Measurements from ENCODE around the gene ZNF710.

Gene ZNF710

DNA sequence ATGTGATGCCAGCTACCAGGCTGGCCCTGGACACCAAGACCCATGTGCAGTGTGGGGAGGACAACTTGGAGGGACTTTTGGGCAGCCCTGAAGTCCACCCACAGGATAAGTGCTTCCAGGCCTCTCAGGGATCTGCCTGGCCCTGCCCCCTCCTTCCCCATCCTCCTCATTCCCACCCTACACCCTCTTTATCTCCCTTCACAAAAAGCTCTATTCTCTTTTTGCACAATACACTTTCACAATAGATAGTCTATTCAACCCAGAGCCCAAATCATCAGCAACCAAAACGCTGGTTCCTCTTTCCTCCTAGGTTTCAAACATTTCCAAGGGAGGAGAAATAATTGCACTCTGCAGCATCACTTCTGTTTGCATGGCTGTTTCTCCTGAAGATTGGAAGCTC lies 7.8 kb upstream of the ZNF710 start:
- no peak for DNase-seq

DNA sequence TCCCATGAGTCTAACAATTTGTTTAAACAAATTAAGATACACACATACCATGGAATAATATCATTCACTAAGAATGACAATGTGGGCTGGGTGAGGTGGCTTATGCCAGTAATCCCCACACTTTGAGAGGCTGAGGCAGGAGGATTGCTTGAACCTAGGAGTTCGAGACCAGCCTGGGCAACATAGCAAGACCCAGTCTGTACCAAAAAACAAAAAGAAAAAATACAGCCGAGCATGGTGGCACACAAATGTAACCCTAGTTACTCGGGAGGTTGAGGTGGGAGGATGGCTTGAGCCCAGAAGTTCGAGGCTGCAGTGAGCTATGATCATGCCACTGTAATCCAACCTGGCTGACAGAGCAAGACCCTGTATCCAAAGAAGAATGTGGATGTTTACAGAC lies 4.0 kb upstream of the ZNF710 start:
- no peak for DNase-seq

GRCh38 chr15:89998141-89998661 lies 2.9 kb upstream of the ZNF710 start:
- peak; percentile 69 for DNase-seq

GRCh38 chr15:89998923-89999675 lies 2.0 kb upstream of the ZNF710 start:
- DNase-seq = peak; percentile 47

DNA sequence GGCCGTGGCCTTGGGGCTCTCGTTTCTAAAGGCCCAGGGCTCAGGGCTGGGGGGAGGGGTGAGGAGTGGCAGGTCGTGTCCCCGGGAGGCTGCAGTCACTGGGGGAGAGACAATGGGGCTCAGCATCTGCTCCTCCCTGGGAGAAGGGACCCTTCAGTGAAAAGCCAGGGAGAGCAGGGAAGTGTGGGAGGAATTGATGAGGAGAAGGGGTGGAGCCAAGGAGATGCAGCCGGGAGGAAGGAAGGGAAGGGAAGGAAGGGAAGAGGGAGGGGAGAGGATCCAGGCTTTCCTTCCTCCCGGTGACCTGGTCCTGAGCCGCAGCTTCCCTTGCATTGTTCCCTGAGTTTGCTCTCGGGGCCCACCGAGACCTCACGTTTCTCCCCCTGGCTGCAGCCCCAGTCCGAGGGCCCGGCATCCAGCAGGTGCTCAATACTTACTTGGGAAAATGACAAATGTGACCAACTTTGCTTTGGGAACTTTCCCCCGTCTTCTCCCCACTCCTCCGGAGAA lies 1.4 kb upstream of the ZNF710 start:
- no peak for DNase-seq

GRCh38 chr15:90000186-90001001 lies 730 bp upstream of the ZNF710 start:
- peak; percentile 27 for DNase-seq

GRCh38 chr15:90001683-90002427 lies 731 bp downstream of the ZNF710 start:
- peak; percentile 28 for DNase-seq

DNA sequence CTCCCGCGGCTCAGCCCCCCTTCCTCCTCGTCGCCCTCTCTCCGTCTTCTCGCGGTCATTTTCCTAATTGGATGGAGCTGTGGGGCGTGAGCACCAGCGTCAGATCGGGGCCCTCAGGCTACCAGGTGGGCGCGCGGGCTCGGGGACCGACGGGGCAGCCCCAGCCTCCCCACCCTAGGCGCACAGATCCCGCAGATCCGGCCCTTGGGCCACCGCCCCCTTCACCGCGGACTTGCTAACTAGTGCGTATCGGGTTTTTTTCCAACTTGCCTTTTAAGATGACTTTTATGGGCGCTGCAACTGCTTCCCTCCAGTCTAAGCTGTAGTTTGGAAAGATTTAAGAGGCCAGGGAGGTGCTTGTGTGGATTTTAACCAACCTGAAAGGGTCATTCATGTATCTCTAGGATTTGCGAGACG lies 1.3 kb downstream of the ZNF710 start:
- no peak for DNase-seq

DNA sequence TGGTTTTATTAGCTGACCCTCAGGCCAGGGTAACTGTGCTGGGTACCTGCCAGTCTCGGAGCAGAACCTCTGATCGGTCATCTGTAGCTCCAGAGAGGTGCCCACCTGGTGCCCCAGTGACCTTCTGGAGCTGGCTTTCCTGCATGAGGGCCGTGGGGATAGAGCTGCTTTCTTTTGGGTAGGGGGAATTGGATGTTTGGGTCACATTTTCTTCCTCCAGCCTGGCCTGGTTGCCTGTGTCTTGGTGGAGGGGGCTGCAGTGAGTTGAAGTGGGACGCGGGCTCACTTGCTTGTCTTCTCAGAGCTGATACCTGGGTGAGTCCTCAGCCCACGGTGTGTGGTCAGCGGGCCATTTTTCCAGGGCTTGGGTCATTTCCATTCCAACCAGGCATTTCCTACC lies 2.6 kb downstream of the ZNF710 start:
- no peak for DNase-seq

DNA sequence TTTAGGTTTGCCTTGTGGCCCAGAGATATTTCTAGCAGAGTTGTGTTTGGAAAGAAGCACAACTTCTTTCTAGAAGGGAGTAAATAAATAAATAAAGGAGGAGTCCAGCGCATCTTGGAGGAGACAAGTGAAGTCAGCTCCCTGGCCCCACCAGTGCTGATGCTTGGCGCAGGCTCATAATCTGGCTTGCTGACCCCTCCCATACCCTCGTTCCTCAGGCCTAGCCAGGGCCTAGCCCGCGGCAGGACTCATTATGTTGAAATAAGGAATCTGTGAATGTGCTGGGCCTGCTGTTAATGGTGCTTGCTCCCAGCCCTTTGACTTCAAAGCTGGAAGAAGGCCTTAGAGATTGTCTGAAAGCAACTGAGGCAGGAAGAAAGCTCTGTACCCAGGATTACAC lies 3.1 kb downstream of the ZNF710 start:
- no peak for DNase-seq

DNA sequence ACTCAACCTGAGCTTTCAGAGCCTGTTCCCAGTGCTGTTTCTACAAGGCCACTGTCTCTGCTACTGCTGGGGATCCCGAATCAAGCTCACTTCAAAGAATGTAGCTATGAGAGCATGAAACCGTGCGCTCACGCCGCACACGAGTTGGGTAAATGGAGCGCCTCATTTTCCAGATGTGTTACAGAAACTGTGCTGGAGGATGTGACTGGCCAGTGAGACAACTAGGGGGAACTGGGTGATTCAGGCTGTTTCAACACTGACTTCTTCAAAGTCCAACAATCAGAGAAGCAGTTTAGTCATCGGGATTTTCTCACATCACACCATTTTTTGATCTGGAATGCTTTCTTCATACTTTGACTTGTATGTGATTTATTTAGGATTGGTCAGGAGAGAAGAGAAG lies 3.5 kb downstream of the ZNF710 start:
- no peak for DNase-seq

DNA sequence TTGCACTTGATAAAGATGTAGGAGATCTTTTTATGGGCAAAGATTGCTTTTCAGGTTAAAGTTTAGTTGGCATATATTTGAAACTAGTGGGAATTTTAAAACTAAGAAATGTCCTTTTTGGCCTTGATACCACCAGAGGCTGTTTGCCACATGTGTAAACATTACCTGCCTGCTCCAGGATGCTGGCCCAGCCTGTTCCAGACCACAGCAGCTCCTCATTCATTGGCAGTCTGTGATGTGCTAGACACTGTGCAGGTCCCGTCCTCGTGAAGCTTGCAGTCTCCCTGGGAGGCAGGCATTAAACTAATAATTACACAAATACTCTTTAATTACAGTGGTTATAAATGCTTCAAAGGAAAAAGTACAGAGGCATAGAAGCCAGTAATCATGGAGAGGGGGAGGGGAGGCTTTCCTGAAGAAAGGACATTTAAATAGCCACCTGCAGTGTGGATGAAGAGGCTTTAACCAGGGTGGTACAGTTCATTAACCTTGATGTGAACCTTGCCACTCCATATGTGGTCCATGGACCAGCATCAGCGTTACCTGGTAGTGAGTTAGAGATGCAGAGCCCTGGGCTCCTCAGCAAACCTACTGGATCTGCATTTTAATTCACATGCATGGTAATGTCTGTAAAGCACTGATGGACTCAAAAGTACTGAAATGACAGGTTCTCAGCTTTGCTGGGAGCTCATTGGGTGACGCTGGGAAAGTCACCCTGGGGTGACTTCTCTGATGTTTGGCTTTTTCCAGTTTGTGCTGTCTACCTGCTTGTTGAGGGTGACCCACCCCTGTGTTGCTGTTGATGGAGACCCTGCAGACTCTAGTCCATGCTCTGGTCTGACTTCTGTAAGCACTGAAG lies 5.3 kb downstream of the ZNF710 start:
- peak; percentile 6 for DNase-seq

- no peak for DNase-seq
Observed at GRCh38 chr15:90007076-90007460, 5.9 kb downstream of the ZNF710 start.

- DNase-seq = no peak
Observed at GRCh38 chr15:90008607-90009006, 7.5 kb downstream of the ZNF710 start.

GRCh38 chr15:90009301-90010022 lies 8.3 kb downstream of the ZNF710 start:
- no peak for DNase-seq

DNA sequence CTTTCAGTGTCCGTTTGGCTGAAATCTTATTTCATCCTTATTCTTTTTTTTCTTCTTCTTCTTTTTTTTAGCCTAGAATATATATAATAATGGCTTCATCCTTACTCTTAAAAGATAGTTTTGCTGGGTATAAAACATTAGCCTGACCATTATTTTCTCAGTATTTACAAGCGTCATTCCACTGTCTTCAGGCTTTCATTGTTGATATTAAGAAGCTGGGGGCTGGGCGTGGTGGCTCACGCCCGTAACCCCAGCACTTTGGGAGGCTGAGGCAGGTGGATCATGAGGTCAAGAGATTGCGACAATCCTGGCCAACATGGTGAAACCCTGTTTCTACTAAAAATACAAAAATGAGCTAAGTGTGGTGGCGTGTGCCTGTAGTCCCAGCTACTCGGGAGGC lies 10.6 kb downstream of the ZNF710 start:
- no peak for DNase-seq

DNA sequence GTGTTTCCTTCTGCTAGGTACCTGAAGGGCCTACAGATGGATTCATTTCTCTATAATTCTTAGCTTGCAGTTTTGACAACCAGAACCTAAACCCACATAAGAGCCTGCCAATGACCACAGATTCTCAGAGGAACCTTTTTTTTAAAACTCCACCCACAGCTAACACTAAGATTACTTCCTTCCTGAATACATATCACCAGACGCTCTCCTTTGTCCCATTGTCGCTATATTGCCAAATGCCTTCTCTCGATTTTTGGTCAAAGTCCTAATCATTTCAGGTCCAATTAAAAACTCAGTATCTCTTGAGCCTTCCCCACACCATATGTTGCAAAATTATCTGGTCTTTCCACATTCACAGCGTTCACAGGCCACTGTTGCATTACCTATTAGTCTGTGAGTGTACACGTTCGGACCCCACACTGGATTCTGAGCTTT lies 12.4 kb downstream of the ZNF710 start:
- no peak for DNase-seq

- DNase-seq = no peak
Observed at GRCh38 chr15:90015294-90015693, 14.2 kb downstream of the ZNF710 start.

DNA sequence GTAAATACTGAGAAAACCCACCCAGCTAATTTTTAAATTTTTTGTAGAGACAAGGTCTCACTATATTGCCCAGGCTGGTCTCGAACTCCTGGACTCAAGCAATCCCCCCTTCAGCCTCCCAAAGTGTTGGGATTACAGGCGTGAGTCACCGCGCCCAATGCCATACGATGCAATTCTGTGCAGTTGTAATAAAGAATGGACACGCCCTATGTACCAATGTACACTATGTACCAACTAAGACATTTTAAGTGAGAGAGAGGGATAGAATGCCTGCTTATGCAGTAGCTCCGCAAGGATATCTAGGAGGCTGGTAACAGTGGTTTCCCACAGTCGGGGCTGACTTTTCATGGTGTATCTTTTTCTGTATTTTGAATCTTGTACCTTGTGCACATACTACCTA lies 14.6 kb downstream of the ZNF710 start:
- no peak for DNase-seq

DNA sequence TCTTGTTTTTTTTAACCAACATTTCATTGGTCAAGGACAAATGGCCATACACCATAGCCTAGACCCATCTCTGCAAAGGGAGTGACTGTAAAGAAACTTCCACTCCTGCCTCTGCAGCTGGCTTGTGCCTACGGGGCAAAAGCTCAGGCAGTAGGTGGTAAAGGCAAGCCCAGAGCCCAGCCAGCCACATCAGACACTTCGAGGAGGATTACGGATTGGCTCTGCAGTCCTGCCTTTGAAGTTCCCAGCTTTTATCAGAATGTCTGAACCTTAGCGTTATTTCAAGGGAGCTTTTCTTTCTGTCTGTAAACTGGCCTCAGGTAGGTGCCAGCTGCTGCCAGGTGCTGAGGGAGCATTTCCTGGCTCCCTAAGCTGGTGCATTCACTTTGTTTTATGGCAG lies 15.6 kb downstream of the ZNF710 start:
- no peak for DNase-seq

DNA sequence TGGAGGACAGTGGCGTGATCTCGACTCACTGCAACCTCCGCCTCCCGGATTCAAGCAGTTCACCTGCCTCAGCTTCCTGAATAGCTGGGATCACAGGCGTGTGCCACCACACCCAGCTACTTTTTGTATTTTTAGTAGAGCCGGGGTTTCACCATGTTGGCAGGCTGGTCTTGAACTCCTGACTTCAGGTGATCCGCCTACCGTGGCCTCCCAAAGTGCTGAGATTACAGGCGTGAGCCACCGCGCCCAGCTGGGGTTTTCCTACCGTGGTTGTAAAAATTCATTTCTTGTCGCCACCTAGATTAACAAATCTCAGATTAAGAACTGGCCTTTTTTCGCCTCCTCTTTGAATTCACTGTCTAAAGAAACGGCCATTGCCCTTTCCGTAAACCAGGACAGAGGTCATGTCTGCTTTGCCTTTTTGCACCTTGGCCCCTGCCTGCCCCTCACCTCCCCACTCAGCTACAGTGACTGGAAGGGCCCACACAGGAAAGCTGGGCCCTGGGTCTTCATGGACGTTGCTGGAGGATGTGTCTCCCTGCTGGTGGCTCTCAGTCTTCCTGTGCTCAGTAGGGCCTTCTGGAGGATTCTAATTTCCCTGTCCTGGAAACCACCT lies 17.2 kb downstream of the ZNF710 start:
- DNase-seq = no peak
